A549 treated with Hydrocortisone at 1 μM for 4 hours (cell line): ENCODE measurements around the gene PLEKHF1. TPM values are rescaled to one million over a fixed set of nuclear protein-coding genes. Genes with fewer than 3 reads are reported as not detected.

Experiments
- total RNA-seq: library from RNA; stranded (reverse); fragments of 200-300 nt; extraction: Qiagen RNA extraction; gene quantifications from 5 replicates; pipeline ENCODE4 v1.2.3, GENCODE V29; 2022

PLEKHF1 gene
- 5.4 to 8.4 TPM (median 7.6 TPM) in 5 replicates for total RNA-seq

DNA sequence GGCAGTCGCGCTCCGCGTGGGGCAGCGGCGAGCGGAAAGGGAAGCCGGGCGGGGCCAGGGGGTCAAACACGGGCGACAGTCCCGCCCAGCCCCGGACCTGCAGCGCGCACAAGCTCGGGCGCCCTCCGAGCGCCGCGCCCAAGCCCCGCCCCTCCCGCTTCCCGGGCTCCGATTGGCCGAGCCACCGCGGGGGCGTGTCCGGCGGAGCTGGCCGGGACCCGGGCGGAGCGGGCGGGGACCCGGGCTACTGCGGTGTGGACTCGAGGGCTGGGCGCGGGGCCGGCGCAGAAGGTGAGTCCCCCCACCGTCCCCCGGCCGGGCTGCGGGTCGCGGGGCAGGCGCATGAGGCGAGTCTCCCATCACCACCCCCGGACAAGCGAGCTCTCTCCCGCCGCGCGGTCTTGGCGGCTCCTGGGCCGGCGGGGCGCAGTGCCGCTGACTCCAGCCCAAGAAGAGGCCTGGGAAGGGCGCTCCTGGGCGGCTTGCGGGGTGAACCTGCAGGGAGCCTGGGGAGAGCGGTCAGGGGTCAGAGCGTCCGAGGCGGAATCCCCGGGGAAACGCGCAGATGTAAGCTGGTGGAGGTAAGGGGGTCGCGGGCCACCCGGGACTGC lies at the start of gene PLEKHF1:
Gene PLEKHF1 (plus strand): TSS at position 247 of the 611 bp plus-strand sequence. CDS start 8,379 bp downstream, outside the sequence.

DNA sequence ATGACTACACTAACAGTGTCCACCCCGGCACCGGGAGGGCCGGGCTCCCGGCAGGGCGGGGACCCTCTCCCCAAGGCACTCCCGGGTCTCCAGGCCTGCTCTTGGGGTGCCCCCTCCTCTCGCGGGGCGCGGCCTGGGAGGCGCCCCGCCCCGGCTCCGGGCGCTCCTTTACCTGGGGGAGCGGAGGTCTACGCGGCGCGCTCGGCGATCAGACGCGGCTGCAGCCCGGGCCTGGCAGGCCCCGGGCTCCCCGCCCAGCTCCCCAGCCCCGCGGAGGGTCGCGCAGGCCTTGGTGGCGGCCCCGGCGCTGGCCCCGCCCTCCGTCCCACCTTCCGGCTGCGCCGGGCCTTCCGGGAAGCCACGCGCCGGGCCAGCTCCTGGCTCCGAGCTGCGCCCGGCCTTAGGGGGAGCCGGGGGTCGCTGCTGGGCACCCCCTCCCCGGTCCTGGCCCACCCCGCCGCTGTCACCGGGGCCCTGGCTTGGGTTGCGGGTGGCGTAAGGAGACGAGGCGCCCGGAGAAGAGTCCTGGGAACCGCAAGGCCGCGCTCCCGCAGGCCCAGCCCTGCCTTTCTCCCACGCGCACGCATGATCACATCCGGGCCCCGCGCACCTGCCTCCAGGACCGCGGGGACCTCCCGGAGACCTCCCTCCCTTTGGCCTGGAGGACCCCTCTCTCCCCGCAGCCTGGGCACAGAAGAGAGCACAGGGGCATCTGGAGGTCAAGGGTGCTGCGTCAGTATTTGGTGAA lies 49.9 kb downstream of the PLEKHF1 start, which contains the start of gene C19orf12:
Gene C19orf12 (minus strand): TSS at position 309 of the 748 bp plus-strand sequence. CDS start 6,848 bp downstream, outside the sequence.

Other genes with a start within 250 kb of the PLEKHF1 start
- gene VSTM2B, start 139.5 kb upstream of the PLEKHF1 start, total RNA-seq = not detected in 5 replicates
- 193 to 210 TPM (median 202 TPM) in 5 replicates for gene POP4, start 59.2 kb upstream of the PLEKHF1 start, total RNA-seq
- 44.7 to 51.3 TPM (median 49.8 TPM) in 5 replicates for gene C19orf12, start 49.8 kb downstream of the PLEKHF1 start, total RNA-seq
- 22.3 to 24.4 TPM (median 23.0 TPM) in 5 replicates for gene CCNE1, start 146.5 kb downstream of the PLEKHF1 start, total RNA-seq